ENCODE measurements around the gene FOXA3.

Gene FOXA3

DNA sequence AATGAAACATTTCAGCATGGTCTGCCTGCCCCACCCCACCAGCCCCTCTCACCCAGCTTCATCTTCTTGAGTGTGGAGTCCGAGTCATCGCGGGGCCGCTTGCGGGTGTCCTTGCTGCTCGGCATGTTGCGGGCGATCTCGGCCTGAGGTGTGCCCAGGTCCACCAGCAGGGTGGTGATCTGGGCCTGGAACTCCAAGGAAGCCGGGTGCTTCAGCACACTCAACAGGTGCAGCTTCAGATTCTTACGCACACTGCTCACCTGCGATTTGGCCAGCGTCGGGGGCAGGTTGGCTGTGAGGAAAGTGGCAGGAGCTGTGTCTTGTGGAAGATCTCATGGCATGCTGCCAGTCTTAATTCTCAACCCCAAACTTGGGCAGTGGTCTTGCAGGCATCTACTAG lies 21.9 kb upstream of the FOXA3 start:
- Histone ChIP-seq H3K36me3 (ENCODE audit: insufficient read depth, low read length) (peaks cover 55% of the 10 kb centered on the region), H3K9ac (ENCODE audit: low read length) (no peak overlapping the region), H3K4me1 (ENCODE audit: insufficient read depth, low read length) (no peaks in the 10 kb centered on the region), H3K4me3 (ENCODE audit: low read depth in 1 of 2, low read length in 2 of 2) (no peak overlapping the region), H3K27me3 (ENCODE audit: control insufficient read depth in 1 of 2, insufficient read depth in 2 of 2, low read length in 2 of 2) (no peaks in the 10 kb centered on the region), H3K9me3 (ENCODE audit: low read length) (no peaks in the 10 kb centered on the region), H3K27ac (ENCODE audit: low read depth, low read length) (no peak overlapping the region)

DNA sequence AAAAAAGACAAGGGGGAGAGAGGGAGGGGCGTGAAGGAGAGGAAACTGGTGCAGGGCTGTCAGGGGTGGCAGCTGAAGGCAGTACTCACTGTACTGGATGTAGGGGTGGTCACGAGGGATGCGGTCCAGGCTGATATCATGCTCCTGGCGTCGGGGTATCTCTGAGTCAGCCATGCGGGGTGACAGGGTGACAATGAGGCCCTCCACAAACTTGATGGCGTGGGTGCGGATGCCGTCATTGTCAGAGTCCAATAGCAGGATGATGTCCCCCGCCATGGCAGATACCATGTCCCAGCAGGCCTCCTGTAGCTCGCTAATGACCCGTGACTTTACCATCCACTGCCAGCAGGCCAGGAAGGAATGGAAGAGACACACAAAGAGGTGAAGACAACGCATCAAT lies 16.5 kb upstream of the FOXA3 start:
- Histone ChIP-seq H3K27ac (ENCODE audit: low read depth, low read length) (no peak overlapping the region), H3K27me3 (ENCODE audit: control insufficient read depth in 1 of 2, insufficient read depth in 2 of 2, low read length in 2 of 2) (no peaks in the 10 kb centered on the region), H3K9ac (ENCODE audit: low read length) (no peak overlapping the region), H3K9me3 (ENCODE audit: low read length) (no peaks in the 10 kb centered on the region), H3K4me1 (ENCODE audit: insufficient read depth, low read length) (no peaks in the 10 kb centered on the region), H3K36me3 (ENCODE audit: insufficient read depth, low read length) (peaks cover 74% of the 10 kb centered on the region), H3K4me3 (ENCODE audit: low read depth in 1 of 2, low read length in 2 of 2) (no peak overlapping the region)

DNA sequence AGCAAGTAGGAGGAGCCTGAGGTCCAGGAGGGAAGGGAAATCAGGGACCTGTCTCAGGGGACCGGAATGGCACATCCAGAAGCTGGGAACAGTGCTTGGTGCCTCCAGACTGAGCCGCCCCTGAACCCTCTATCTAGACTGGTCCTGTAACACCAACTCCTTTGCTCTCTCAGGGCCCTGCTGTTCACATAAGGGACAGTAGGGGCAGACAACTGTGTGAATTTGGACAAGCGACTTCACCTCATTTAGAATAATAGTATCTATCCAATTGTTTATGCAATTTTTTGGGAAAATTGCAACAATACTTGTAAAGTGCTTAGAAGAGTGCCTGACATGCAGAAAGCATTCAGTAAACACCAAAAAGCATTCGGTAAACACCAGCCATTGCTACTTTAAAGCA lies 15.2 kb upstream of the FOXA3 start:
- Histone ChIP-seq H3K27ac (ENCODE audit: low read depth, low read length) (no peak overlapping the region), H3K9me3 (ENCODE audit: low read length) (no peaks in the 10 kb centered on the region), H3K4me3 (ENCODE audit: low read depth in 1 of 2, low read length in 2 of 2) (no peak overlapping the region), H3K4me1 (ENCODE audit: insufficient read depth, low read length) (no peaks in the 10 kb centered on the region), H3K27me3 (ENCODE audit: control insufficient read depth in 1 of 2, insufficient read depth in 2 of 2, low read length in 2 of 2) (no peaks in the 10 kb centered on the region), H3K36me3 (ENCODE audit: insufficient read depth, low read length) (peaks cover 75% of the 10 kb centered on the region), H3K9ac (ENCODE audit: low read length) (no peak overlapping the region)

DNA sequence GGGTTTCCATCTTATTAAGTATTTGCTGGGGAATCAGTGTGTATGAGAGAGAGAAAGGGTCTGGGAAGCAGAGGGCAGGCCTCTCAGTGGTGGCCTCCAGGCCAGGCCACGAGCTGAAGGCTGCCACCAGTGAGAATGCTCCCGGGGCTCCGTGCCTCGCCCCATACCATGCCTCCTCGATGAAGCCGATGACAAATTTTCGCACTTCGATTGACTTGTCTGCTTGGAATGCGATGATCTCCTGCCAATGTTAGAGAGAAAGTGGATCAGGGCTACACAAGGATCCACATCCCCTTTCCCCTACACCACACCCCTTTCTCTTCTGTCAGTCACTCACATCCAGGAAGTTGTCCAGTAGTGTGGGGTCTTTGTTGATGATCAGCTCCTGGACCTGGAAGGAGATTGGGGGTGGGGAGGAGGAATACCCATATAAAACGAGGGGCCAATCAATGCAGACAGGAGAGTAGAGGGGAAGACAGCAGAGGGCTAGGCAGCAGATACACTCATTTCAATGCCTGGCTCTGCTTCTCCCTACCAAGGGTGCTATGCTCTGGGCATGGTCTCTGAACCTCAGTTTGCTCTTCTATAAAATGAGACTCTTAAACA lies 11.9 kb upstream of the FOXA3 start:
- Histone ChIP-seq H3K9ac (ENCODE audit: low read length) (no peak overlapping the region), H3K4me3 (ENCODE audit: low read depth in 1 of 2, low read length in 2 of 2) (no peak overlapping the region), H3K4me1 (ENCODE audit: insufficient read depth, low read length) (no peaks in the 10 kb centered on the region), H3K27ac (ENCODE audit: low read depth, low read length) (no peak overlapping the region), H3K27me3 (ENCODE audit: control insufficient read depth in 1 of 2, insufficient read depth in 2 of 2, low read length in 2 of 2) (no peaks in the 10 kb centered on the region), H3K9me3 (ENCODE audit: low read length) (no peaks in the 10 kb centered on the region), H3K36me3 (ENCODE audit: insufficient read depth, low read length) (peaks cover 59% of the 10 kb centered on the region)

DNA sequence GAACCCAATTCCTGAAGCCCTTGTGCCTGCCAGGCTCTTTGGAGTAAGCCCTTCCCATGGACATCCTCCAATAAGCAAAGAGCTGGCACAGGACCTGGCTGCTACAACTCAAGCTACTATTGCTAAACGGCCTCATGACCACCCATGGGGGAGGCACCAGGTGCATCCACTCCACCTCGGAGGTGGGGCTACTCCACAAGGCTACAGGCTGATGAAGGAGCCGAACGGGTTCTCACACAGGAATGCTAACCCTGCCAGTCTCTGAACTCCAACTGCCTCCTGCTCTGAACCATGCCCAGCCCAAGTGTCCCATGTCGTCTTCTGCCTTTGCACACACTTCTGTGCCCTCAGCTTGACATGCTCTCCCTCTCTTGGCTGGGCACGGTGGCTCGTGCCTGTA lies 11.1 kb upstream of the FOXA3 start:
- H3K9ac ChIP-seq (ENCODE audit: low read length) = no peak overlapping the region
- H3K4me1 ChIP-seq (ENCODE audit: insufficient read depth, low read length) = no peaks in the 10 kb centered on the region
- no peaks in the 10 kb centered on the region for H3K9me3 ChIP-seq (ENCODE audit: low read length)
- no peaks in the 10 kb centered on the region for H3K27me3 ChIP-seq (ENCODE audit: control insufficient read depth in 1 of 2, insufficient read depth in 2 of 2, low read length in 2 of 2)
- H3K4me3 ChIP-seq (ENCODE audit: low read depth in 1 of 2, low read length in 2 of 2) = no peak overlapping the region
- no peak overlapping the region for H3K27ac ChIP-seq (ENCODE audit: low read depth, low read length)
- peaks cover 52% of the 10 kb centered on the region for H3K36me3 ChIP-seq (ENCODE audit: insufficient read depth, low read length)

DNA sequence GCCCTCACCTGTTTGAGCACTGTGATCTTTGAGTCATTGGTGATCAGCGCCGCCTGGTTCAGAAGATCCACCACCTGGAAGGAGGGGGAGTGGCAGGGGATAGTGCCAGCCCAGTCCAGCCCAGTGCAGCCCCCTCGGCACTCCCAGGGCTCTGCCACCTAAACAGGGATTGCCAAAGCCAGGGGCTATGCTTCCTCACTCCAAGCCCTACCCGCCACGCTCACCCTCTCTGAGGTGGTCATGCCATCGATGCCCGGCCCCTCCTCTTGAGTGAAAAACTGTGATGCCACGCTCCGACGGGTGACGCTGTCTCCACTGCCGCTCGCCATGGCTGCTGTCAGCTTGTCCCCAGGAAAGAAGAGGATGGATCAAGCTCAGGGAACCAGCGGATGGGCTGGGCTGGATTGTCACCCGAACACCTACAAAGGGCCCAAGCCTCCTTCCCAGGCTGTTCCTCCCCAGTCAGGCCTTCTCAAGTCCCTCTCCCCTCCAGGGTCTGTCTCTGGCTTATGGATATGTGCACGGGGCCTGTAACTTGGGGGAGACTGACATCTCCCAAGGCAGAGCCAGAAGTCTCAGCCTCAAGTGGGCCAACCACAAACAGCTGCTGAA lies 9.9 kb upstream of the FOXA3 start:
- no peak overlapping the region for H3K9ac ChIP-seq (ENCODE audit: low read length)
- peaks cover 40% of the 10 kb centered on the region for H3K36me3 ChIP-seq (ENCODE audit: insufficient read depth, low read length)

DNA sequence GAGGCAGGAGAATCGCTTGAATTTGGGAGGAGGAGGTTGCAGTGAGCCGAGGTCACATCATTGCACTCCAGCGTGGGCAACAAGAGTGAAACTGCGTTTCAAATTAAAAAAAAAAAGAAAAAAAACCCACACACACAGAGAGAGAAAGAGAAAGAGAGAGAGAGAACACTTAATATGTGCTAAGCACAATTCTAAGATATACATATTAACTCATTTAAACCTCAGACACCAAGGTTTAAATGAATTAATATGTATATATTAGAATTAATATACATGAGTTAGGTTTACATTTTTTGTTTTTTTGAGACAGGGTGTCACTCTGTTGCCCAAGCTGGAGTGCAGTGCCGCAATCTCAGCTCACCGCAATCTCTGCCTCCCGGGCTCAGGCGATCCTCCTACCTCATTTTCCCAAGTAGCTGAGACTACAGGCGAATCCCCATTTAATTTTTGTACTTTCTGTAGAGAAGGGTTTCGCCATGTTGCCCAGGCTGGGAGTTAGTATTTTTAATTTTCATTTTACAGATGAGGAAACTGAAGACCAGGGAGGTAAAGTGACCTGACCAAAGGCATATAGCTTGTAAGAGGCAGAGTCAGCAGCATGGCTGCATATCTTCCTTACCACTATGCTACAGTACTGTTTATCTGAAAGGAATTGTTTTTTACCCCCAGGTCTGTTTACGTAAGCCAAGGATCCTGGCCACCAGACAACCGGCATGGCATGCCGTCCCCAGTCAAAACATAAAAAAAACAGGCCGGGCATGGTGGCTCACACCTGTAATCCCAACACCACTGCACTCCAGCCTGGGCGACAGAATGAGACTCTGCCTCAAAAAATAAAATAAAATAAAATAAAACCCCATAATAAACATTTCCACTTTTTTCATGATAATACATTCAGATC lies 3.5 kb upstream of the FOXA3 start:
- Histone ChIP-seq H3K27me3 (ENCODE audit: control insufficient read depth in 1 of 2, insufficient read depth in 2 of 2, low read length in 2 of 2) (peaks cover 15 to 19% of the 10 kb centered on the region in 2 donors), H3K9me3 (ENCODE audit: low read length) (no peaks in the 10 kb centered on the region), H3K27ac (ENCODE audit: low read depth, low read length) (no peak overlapping the region), H3K36me3 (ENCODE audit: insufficient read depth, low read length) (no peaks in the 10 kb centered on the region), H3K4me3 (ENCODE audit: low read depth in 1 of 2, low read length in 2 of 2) (no peak overlapping the region), H3K9ac (ENCODE audit: low read length) (no peak overlapping the region), H3K4me1 (ENCODE audit: insufficient read depth, low read length) (peaks cover 16% of the 10 kb centered on the region)

More for the DNA sequence above, 9.9 kb upstream of the FOXA3 start:
- no peak overlapping the region for H3K4me3 ChIP-seq (ENCODE audit: low read depth in 1 of 2, low read length in 2 of 2)
- no peaks in the 10 kb centered on the region for H3K9me3 ChIP-seq (ENCODE audit: low read length)
- H3K27ac ChIP-seq (ENCODE audit: low read depth, low read length) = no peak overlapping the region
- H3K4me1 ChIP-seq (ENCODE audit: insufficient read depth, low read length) = no peaks in the 10 kb centered on the region
- no peaks in the 10 kb centered on the region for H3K27me3 ChIP-seq (ENCODE audit: control insufficient read depth in 1 of 2, insufficient read depth in 2 of 2, low read length in 2 of 2)

DNA sequence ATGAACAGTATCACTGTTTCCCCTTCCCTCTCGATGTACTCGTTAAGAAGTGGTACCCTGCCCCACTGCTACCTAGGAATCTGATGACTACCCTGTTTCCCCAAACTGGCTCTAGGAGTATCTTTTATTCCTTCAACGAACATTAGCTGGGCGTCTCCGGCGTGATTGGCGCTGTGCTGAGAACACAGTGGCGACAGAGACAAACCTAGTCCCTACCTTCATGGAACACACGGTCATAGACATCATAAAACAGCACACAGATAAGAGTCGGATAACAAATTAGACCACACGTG lies 1.9 kb upstream of the FOXA3 start:
- peaks cover 15 to 19% of the 10 kb centered on the region in 2 donors for H3K27me3 ChIP-seq (ENCODE audit: control insufficient read depth in 1 of 2, insufficient read depth in 2 of 2, low read length in 2 of 2)
- H3K27ac ChIP-seq (ENCODE audit: low read depth, low read length) = peak overlapping the region; percentile 77
- no peaks in the 10 kb centered on the region for H3K9me3 ChIP-seq (ENCODE audit: low read length)
- H3K4me3 ChIP-seq (ENCODE audit: low read depth in 1 of 2, low read length in 2 of 2) = peak overlapping the region; percentile 45 to 87
- H3K4me1 ChIP-seq (ENCODE audit: insufficient read depth, low read length) = peaks cover 16% of the 10 kb centered on the region
- H3K36me3 ChIP-seq (ENCODE audit: insufficient read depth, low read length) = no peaks in the 10 kb centered on the region
- peak overlapping the region; percentile 81 for H3K9ac ChIP-seq (ENCODE audit: low read length)

DNA sequence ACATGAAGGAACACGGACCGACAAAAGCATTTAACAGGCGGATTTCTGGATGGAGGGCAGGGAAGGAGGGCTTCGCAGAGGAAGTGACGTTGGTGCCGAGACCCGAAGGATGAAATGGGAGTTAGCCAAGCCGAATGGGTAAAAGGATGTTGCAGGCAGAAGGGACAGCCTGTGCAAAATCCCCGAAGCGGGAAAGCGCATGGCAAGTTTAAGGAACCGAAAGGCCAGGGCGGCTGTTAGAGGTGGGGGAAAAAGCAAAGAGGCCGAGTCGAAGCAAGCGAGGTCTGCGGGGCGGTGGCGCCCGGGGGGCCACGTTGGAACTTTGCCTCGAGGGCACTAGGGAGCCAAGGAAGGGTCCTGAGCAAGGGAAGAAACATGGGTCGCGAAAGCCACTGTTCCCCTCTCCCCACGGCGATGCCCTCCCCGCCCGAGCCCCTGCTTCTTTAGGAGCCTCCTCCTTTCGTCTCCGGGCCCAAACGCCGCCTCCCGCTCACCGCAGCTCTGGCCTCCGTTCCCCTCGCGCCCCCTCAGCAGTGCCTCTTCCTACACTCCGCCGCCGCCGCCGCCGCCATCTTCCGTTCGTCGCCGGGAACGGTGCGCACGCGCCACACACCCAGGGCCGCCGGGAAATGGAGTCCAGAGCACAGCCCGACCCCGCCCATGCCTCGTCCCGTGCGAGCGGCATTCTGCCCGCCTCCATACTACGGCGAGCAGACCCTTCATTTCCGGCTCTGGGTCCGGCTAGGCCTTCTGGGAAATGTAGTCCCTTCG lies 1.4 kb upstream of the FOXA3 start, which contains the start of gene SYMPK:
SYMPK (minus strand) TSS at position 584 of the 771 bp plus-strand sequence. CDS start 8,652 bp downstream, outside the sequence.
- Histone ChIP-seq H3K9ac (ENCODE audit: low read length) (peak within 1 kb of the TSS; percentile 81), H3K9me3 (ENCODE audit: low read length) (no peaks in the 10 kb centered on the region), H3K4me3 (ENCODE audit: low read depth in 1 of 2, low read length in 2 of 2) (peak within 1 kb of the TSS; percentile 52 to 87), H3K4me1 (ENCODE audit: insufficient read depth, low read length) (peaks cover 16% of the 10 kb centered on the region), H3K36me3 (ENCODE audit: insufficient read depth, low read length) (no peaks in the 10 kb centered on the region), H3K27me3 (ENCODE audit: control insufficient read depth in 1 of 2, insufficient read depth in 2 of 2, low read length in 2 of 2) (peaks cover 15 to 19% of the 10 kb centered on the region in 2 donors), H3K27ac (ENCODE audit: low read depth, low read length) (peak within 1 kb of the TSS; percentile 77)

DNA sequence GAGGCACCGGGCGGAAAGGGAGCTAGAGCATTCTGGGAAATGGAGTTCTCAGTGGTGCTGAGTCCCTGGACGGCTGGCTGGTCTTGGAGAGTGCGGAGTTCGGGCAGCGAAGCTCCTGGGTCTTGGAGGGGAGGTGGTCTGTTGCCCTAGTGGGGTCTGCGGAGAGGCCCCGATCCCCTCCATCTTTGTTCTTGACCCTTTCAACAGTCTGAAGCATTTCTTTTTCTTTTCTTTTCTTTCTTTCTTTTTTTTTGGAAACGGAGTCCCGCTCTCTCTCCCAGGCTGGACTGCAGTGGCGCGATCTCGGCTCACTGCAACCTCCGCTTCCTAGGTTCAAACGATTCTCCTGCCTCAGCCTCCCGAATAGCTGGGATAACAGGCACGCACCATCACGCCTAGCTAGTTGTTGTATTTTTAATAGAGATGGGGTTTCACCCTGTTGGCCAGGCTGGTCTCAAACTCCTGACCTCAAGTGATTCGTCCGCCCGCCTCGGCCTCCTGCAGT lies 739 bp upstream of the FOXA3 start:
- Histone ChIP-seq H3K27ac (ENCODE audit: low read depth, low read length) (no peak overlapping the region), H3K9me3 (ENCODE audit: low read length) (no peaks in the 10 kb centered on the region), H3K4me1 (ENCODE audit: insufficient read depth, low read length) (peaks cover 16% of the 10 kb centered on the region), H3K9ac (ENCODE audit: low read length) (no peak overlapping the region), H3K4me3 (ENCODE audit: low read depth in 1 of 2, low read length in 2 of 2) (peak overlapping the region; percentile 52 to 58), H3K36me3 (ENCODE audit: insufficient read depth, low read length) (no peaks in the 10 kb centered on the region), H3K27me3 (ENCODE audit: control insufficient read depth in 1 of 2, insufficient read depth in 2 of 2, low read length in 2 of 2) (peaks cover 15 to 19% of the 10 kb centered on the region in 2 donors)

DNA sequence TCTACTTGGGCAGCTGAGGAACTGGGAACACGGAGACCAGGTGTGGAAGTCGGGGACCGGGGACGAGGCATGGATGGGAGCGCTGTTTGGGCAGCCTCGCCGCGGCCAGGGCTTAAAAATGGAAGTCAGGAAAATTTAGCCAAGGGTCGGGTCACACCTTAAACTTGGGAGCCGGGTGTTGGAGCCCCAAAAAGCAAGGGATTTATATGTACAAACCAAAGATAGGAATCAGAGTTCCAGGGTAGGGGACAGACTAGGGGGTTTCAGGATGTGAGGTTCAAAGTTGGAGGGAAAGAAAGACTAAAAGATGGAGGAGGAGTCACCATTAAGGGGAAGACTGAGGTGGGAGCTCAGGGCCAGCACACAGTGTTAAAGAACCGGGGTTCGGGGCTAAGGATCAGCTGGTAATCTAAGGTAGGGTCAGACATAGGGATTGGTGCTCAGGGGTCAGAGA lies 530 bp downstream of the FOXA3 start:
- Histone ChIP-seq H3K27ac (ENCODE audit: low read depth, low read length) (no peak overlapping the region), H3K4me3 (ENCODE audit: low read depth in 1 of 2, low read length in 2 of 2) (no peak overlapping the region), H3K9me3 (ENCODE audit: low read length) (no peaks in the 10 kb centered on the region), H3K9ac (ENCODE audit: low read length) (no peak overlapping the region), H3K27me3 (ENCODE audit: control insufficient read depth in 1 of 2, insufficient read depth in 2 of 2, low read length in 2 of 2) (peaks cover 15 to 19% of the 10 kb centered on the region in 2 donors), H3K36me3 (ENCODE audit: insufficient read depth, low read length) (no peaks in the 10 kb centered on the region), H3K4me1 (ENCODE audit: insufficient read depth, low read length) (peaks cover 16% of the 10 kb centered on the region)
